ENCODE measurements around the gene RAB40C.

The RAB40C gene

GRCh38 chr16:555528-556473 is 34.1 kb upstream of the RAB40C start:
- DNase-seq (ENCODE audit: low read depth): no peak
- in situ Hi-C loops (cut with HindIII; ENCODE audit: low sequenced_read_pairs): no loop called here
- H3K4me3 ChIP-seq (ENCODE audit: low read depth, low read length): no peak overlapping the region
- TF ChIP-seq CTCF (IDR thresholded peaks at IDR 0.05; ENCODE audit: low read depth, low read length, missing control alignments): no peak

GRCh38 chr16:556474-557173 is 33.2 kb upstream of the RAB40C start:
- in situ Hi-C loops (cut with HindIII; ENCODE audit: low sequenced_read_pairs): no loop called here
- TF ChIP-seq CTCF (IDR thresholded peaks at IDR 0.05; ENCODE audit: low read depth, low read length, missing control alignments): no peak
- no peak overlapping the region for H3K4me3 ChIP-seq (ENCODE audit: low read depth, low read length)
- DNase-seq (ENCODE audit: low read depth): no peak

GRCh38 chr16:557463-558297 is 32.2 kb upstream of the RAB40C start:
- no peak overlapping the region for H3K4me3 ChIP-seq (ENCODE audit: low read depth, low read length)
- no peak for DNase-seq (ENCODE audit: low read depth)
- in situ Hi-C loops (cut with HindIII; ENCODE audit: low sequenced_read_pairs): no loop called here
- no peak for TF ChIP-seq CTCF (IDR thresholded peaks at IDR 0.05; ENCODE audit: low read depth, low read length, missing control alignments)

GRCh38 chr16:558298-559020 is 31.4 kb upstream of the RAB40C start:
- in situ Hi-C loops (cut with HindIII; ENCODE audit: low sequenced_read_pairs): no loop called here
- DNase-seq (ENCODE audit: low read depth): no peak
- no peak overlapping the region for H3K4me3 ChIP-seq (ENCODE audit: low read depth, low read length)
- no peak for TF ChIP-seq CTCF (IDR thresholded peaks at IDR 0.05; ENCODE audit: low read depth, low read length, missing control alignments)

- DNase-seq (ENCODE audit: low read depth): no peak
- in situ Hi-C loops (cut with HindIII; ENCODE audit: low sequenced_read_pairs): no loop called here
- no peak for TF ChIP-seq CTCF (IDR thresholded peaks at IDR 0.05; ENCODE audit: low read depth, low read length, missing control alignments)
- H3K4me3 ChIP-seq (ENCODE audit: low read depth, low read length): no peak overlapping the region
Measured at GRCh38 chr16:559021-559380, 30.9 kb upstream of the RAB40C start.
